Neural cell (in vitro differentiated cells): ENCODE data around the gene TACC3. TPM values are rescaled to one million over a fixed set of nuclear protein-coding genes. Genes with fewer than 3 reads are reported as not detected.

Experiments
- H2AFZ ChIP-seq: fragments of 200-600, 300-800 bp; sonication (generic), shearing (Covaris generic); 2 replicates; pipeline ENCODE4 v1.6.0; 2014; ENCODE audit warnings: low read depth, mild to moderate bottlenecking, antibody characterized with exemption, low read length, moderate library complexity
- H3F3A ChIP-seq: fragments of 200-600 bp; shearing (Covaris generic); 2 replicates; pipeline ENCODE4 v1.6.1; 2016; ENCODE audit warnings: mild to moderate bottlenecking, moderate library complexity, mixed read lengths, antibody characterized with exemption, low read length; ENCODE audit not compliant: insufficient read depth, poor library complexity, severe bottlenecking
- H3K27ac ChIP-seq: fragments of 200-600, 300-800 bp; sonication (generic), shearing (Covaris generic); 2 replicates; pipeline ENCODE4 v1.5.1; 2014; ENCODE audit warnings: mild to moderate bottlenecking, low read length, moderate library complexity
- H3K27me3 ChIP-seq: fragments of 300-800, 200-600 bp; sonication (generic), shearing (Covaris generic); 2 replicates; pipeline ENCODE4 v1.6.0; 2014; ENCODE audit warnings: mild to moderate bottlenecking, low read depth, low read length, moderate library complexity; ENCODE audit not compliant: insufficient read depth
- H3K36me3 ChIP-seq: fragments of 300-800, 200-600 bp; sonication (generic), shearing (Covaris generic); 2 replicates; pipeline ENCODE4 v1.5.1; 2014; ENCODE audit warnings: mild to moderate bottlenecking, antibody characterized with exemption, low read length, moderate library complexity; ENCODE audit not compliant: insufficient read depth
- H3K4me2 ChIP-seq: fragments of 300-800, 200-600 bp; sonication (generic), shearing (Covaris generic); 2 replicates; pipeline ENCODE4 v1.6.0; 2014; ENCODE audit warnings: mild to moderate bottlenecking, low read length
- H3K4me3 ChIP-seq: fragments of 300-800, 200-600 bp; sonication (generic), shearing (Covaris generic); 2 replicates; pipeline ENCODE4 v1.5.1; 2014; ENCODE audit warnings: mild to moderate bottlenecking, low read length, moderate library complexity
- H3K79me2 ChIP-seq: fragments of 200-600 bp; shearing (Covaris generic); replicated peaks from 2 replicates; pipeline ENCODE4 v1.6.0; 2014; ENCODE audit warnings: mild to moderate bottlenecking, low read length, moderate library complexity; ENCODE audit not compliant: insufficient read depth
- H3K9ac ChIP-seq: fragments of 300-800, 200-600 bp; sonication (generic), shearing (Covaris generic); 2 replicates; pipeline ENCODE4 v1.6.1; 2016; ENCODE audit warnings: mild to moderate bottlenecking, low read length, mixed read lengths
- H3K9me2 ChIP-seq: fragments of 200-600 bp; shearing (Covaris generic); 2 replicates; pipeline ENCODE4 v1.6.1; 2016; ENCODE audit warnings: mild to moderate bottlenecking, low read length, mixed read lengths; ENCODE audit not compliant: insufficient read depth
- H3K9me3 ChIP-seq: fragments of 200-600, 300-800 bp; sonication (generic), shearing (Covaris generic); 2 replicates; pipeline ENCODE4 v1.6.1; 2016; ENCODE audit warnings: mild to moderate bottlenecking, mixed run types, low read length, moderate library complexity, mixed read lengths
- H4K20me1 ChIP-seq: fragments of 200-600 bp; shearing (Covaris generic); 2 replicates; pipeline ENCODE4 v1.6.1; 2016; ENCODE audit warnings: mild to moderate bottlenecking, mixed run types; ENCODE audit not compliant: insufficient read depth
- EP300 ChIP-seq: fragments of 450-650 bp; conservative IDR thresholded peaks from 2 replicates; pipeline ENCODE4 v1.6.1; 2014; ENCODE audit warnings: antibody characterized with exemption, mild to moderate bottlenecking, moderate library complexity; ENCODE audit not compliant: poor library complexity, severe bottlenecking
- EZH2 ChIP-seq: fragments of 200-600, 300-800 bp; shearing (Covaris generic), sonication (generic); IDR thresholded peaks from 2 replicates; pipeline ENCODE4 v1.6.1; 2014; ENCODE audit warnings: antibody characterized with exemption, low read length, borderline replicate concordance, mild to moderate bottlenecking; ENCODE audit not compliant: insufficient read depth, poor library complexity, severe bottlenecking
- MXI1 ChIP-seq: fragments of 450-650 bp; conservative IDR thresholded peaks from 2 replicates; pipeline ENCODE4 v1.6.1; 2014; ENCODE audit warnings: antibody characterized with exemption, mild to moderate bottlenecking; ENCODE audit not compliant: poor library complexity, severe bottlenecking
- POLR2AphosphoS5 ChIP-seq: IDR thresholded peaks from 2 replicates; pipeline ENCODE4 v1.6.1; 2012
- RAD21 ChIP-seq: fragments of 450-650 bp; conservative IDR thresholded peaks from 2 replicates; pipeline ENCODE4 v1.6.1; 2014; ENCODE audit warnings: antibody characterized with exemption, mild to moderate bottlenecking, moderate library complexity
- SMC3 ChIP-seq: fragments of 450-650 bp; conservative IDR thresholded peaks from 2 replicates; pipeline ENCODE4 v1.6.1; 2014; ENCODE audit warnings: antibody characterized with exemption, mild to moderate bottlenecking, moderate library complexity; ENCODE audit not compliant: poor library complexity
- TAF1 ChIP-seq: IDR thresholded peaks from 2 replicates; pipeline ENCODE4 v1.6.1; 2012; ENCODE audit warnings: low read depth
- polyA plus RNA-seq: library from polyadenylated mRNA; depleted of rRNA; stranded (reverse); fragments of >200 nt; gene quantifications from 2 replicates; pipeline ENCODE4 v1.2.3, GENCODE V29; 2014
- TF ChIP-seq, protein P1 (sequence below): fragments of 450-650 bp; IDR thresholded peaks from 2 replicates; pipeline ENCODE4 v1.5.1; 2014; ENCODE audit warnings: antibody characterized with exemption, mild to moderate bottlenecking, moderate library complexity; ENCODE audit not compliant: poor library complexity, severe bottlenecking
- TF ChIP-seq, protein P2 (sequence below): IDR thresholded peaks from 2 replicates; pipeline ENCODE4 v1.6.1; 2012; ENCODE audit warnings: borderline replicate concordance

TACC3 gene
- polyA plus RNA-seq, 1 donor from 2014 or later: 2.6 TPM

DNA sequence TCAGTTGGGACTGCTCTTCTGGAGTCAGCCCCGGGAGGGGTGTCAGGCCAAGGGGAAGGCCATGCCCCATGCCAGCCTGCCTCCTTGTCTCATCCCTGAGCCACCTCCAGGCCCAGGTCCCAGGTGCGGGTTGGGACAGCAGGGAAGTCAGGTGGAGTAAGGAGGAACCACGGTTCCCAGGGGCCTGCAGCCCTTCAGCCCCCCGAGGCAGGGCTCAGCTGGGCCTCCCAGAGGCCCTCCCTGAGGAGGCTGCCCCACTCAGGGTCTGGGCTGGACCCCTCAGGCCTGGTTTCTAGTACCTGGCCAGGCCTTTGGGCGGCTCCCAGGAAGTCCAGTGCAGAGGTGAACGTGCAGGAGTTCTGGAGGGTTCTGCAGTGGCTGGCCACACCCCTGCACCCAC, 48.4 kb downstream of the TACC3 start:
- H3K4me2 ChIP-seq: no peak overlapping the region
- H3K4me3 ChIP-seq: no peak overlapping the region
- no peak overlapping the region for H2AFZ ChIP-seq
- no peak overlapping the region for H3K9ac ChIP-seq
- H3K9me3 ChIP-seq: no peaks in the 10 kb centered on the region
- H3K36me3 ChIP-seq: no peaks in the 10 kb centered on the region
- H3K79me2 ChIP-seq: no peaks in the 10 kb centered on the region
- no peaks in the 10 kb centered on the region for H3K9me2 ChIP-seq
- TF ChIP-seq TAF1: no peak
- TF ChIP-seq, protein P1, sequence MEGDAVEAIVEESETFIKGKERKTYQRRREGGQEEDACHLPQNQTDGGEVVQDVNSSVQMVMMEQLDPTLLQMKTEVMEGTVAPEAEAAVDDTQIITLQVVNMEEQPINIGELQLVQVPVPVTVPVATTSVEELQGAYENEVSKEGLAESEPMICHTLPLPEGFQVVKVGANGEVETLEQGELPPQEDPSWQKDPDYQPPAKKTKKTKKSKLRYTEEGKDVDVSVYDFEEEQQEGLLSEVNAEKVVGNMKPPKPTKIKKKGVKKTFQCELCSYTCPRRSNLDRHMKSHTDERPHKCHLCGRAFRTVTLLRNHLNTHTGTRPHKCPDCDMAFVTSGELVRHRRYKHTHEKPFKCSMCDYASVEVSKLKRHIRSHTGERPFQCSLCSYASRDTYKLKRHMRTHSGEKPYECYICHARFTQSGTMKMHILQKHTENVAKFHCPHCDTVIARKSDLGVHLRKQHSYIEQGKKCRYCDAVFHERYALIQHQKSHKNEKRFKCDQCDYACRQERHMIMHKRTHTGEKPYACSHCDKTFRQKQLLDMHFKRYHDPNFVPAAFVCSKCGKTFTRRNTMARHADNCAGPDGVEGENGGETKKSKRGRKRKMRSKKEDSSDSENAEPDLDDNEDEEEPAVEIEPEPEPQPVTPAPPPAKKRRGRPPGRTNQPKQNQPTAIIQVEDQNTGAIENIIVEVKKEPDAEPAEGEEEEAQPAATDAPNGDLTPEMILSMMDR: no peak
- TF ChIP-seq SMC3: no peak
- TF ChIP-seq EP300: no peak
- no peak for TF ChIP-seq POLR2AphosphoS5
- TF ChIP-seq RAD21: no peak
- TF ChIP-seq MXI1: no peak
- TF ChIP-seq EZH2: no peak
- TF ChIP-seq, protein P2, sequence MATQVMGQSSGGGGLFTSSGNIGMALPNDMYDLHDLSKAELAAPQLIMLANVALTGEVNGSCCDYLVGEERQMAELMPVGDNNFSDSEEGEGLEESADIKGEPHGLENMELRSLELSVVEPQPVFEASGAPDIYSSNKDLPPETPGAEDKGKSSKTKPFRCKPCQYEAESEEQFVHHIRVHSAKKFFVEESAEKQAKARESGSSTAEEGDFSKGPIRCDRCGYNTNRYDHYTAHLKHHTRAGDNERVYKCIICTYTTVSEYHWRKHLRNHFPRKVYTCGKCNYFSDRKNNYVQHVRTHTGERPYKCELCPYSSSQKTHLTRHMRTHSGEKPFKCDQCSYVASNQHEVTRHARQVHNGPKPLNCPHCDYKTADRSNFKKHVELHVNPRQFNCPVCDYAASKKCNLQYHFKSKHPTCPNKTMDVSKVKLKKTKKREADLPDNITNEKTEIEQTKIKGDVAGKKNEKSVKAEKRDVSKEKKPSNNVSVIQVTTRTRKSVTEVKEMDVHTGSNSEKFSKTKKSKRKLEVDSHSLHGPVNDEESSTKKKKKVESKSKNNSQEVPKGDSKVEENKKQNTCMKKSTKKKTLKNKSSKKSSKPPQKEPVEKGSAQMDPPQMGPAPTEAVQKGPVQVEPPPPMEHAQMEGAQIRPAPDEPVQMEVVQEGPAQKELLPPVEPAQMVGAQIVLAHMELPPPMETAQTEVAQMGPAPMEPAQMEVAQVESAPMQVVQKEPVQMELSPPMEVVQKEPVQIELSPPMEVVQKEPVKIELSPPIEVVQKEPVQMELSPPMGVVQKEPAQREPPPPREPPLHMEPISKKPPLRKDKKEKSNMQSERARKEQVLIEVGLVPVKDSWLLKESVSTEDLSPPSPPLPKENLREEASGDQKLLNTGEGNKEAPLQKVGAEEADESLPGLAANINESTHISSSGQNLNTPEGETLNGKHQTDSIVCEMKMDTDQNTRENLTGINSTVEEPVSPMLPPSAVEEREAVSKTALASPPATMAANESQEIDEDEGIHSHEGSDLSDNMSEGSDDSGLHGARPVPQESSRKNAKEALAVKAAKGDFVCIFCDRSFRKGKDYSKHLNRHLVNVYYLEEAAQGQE: no peak
- H3K27ac ChIP-seq: no peak overlapping the region
- no peaks in the 10 kb centered on the region for H3F3A ChIP-seq
- H4K20me1 ChIP-seq: no peaks in the 10 kb centered on the region
- H3K27me3 ChIP-seq: peaks cover 21% of the 10 kb centered on the region

DNA sequence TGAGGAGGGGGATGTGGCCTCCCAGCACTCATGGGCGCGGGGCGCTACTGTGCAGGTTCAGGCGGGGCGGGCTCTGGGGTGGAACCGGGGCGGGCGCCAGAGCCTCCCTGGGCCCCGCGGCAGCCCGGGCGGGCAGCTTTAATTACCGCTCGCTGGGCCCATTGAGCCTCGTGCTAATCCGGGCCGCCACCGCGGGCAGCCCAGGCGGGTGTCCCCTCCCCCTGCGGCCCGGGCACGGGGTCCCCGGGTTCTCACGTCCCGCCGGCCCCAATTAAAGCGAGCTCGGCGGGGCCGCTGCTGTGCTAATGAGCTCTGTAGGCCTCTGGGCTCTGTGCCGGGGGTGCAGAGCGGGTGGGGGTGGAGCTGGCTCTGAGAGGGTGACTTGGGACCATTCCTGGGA, 48.9 kb downstream of the TACC3 start:
- no peaks in the 10 kb centered on the region for H4K20me1 ChIP-seq
- H3K79me2 ChIP-seq: no peaks in the 10 kb centered on the region
- no peaks in the 10 kb centered on the region for H3F3A ChIP-seq
- no peak overlapping the region for H3K27ac ChIP-seq
- H2AFZ ChIP-seq: no peak overlapping the region
- TF ChIP-seq SMC3 (no peak), EZH2 (no peak), EP300 (no peak), RAD21 (no peak), POLR2AphosphoS5 (no peak), MXI1 (no peak), TAF1 (no peak)
- TF ChIP-seq, protein P1: no peak
- TF ChIP-seq, protein P2: no peak
- H3K9me2 ChIP-seq: no peaks in the 10 kb centered on the region
- no peaks in the 10 kb centered on the region for H3K36me3 ChIP-seq
- H3K9ac ChIP-seq: no peak overlapping the region
- H3K27me3 ChIP-seq: peaks cover 21% of the 10 kb centered on the region
- H3K4me3 ChIP-seq: no peak overlapping the region
- H3K4me2 ChIP-seq: no peak overlapping the region
- no peaks in the 10 kb centered on the region for H3K9me3 ChIP-seq
